ENCODE data around the gene TRUB1. TPM values are rescaled to one million over a fixed set of nuclear protein-coding genes. Genes with fewer than 3 reads are reported as not detected.

The TRUB1 gene
- total RNA-seq, 1 donor from 2014 or later, result 18.7 TPM

- no peak for TF ChIP-seq CTCF (IDR thresholded peaks at IDR 0.05)
- Mint-ChIP-seq H3K9me3 (ENCODE audit: low read depth) (no peaks in the 10 kb centered on the region), H3K4me1 (ENCODE audit: low read depth) (peaks cover 28% of the 10 kb centered on the region), H3K27me3 (ENCODE audit: low read depth) (no peaks in the 10 kb centered on the region), H3K36me3 (ENCODE audit: low read depth) (no peaks in the 10 kb centered on the region), H3K27ac (ENCODE audit: unreplicated experiment) (no peak overlapping the region), H3K4me3 (ENCODE audit: unreplicated experiment) (no peak overlapping the region)
- no peak for DNase-seq (ENCODE audit: low spot score)
Measured at GRCh38 chr10:115004236-115004862, 66.4 kb downstream of the TRUB1 start.

GRCh38 chr10:115005771-115006170 is 67.8 kb downstream of the TRUB1 start:
- H3K27ac Mint-ChIP-seq (ENCODE audit: unreplicated experiment), result no peak overlapping the region
- TF ChIP-seq CTCF (IDR thresholded peaks at IDR 0.05), result no peak

GRCh38 chr10:115018185-115018931 is 80.4 kb downstream of the TRUB1 start:
- Mint-ChIP-seq H3K36me3 (ENCODE audit: low read depth) (no peaks in the 10 kb centered on the region), H3K27ac (ENCODE audit: unreplicated experiment) (no peak overlapping the region), H3K9me3 (ENCODE audit: low read depth) (no peaks in the 10 kb centered on the region), H3K27me3 (ENCODE audit: low read depth) (no peaks in the 10 kb centered on the region), H3K4me1 (ENCODE audit: low read depth) (no peaks in the 10 kb centered on the region), H3K4me3 (ENCODE audit: unreplicated experiment) (no peak overlapping the region)
- no peak for DNase-seq (ENCODE audit: low spot score)
- TF ChIP-seq CTCF (IDR thresholded peaks at IDR 0.05), result no peak

More at GRCh38 chr10:115005771-115006170, 67.8 kb downstream of the TRUB1 start:
- Mint-ChIP-seq H3K9me3 (ENCODE audit: low read depth) (no peaks in the 10 kb centered on the region), H3K27me3 (ENCODE audit: low read depth) (no peaks in the 10 kb centered on the region), H3K4me1 (ENCODE audit: low read depth) (peaks cover 22% of the 10 kb centered on the region), H3K4me3 (ENCODE audit: unreplicated experiment) (no peak overlapping the region), H3K36me3 (ENCODE audit: low read depth) (no peaks in the 10 kb centered on the region)
- no peak for DNase-seq (ENCODE audit: low spot score)

GRCh38 chr10:115020449-115020848 is 82.5 kb downstream of the TRUB1 start:
- no peaks in the 10 kb centered on the region for H3K9me3 Mint-ChIP-seq (ENCODE audit: low read depth)
- H3K27ac Mint-ChIP-seq (ENCODE audit: unreplicated experiment), result no peak overlapping the region
- no peaks in the 10 kb centered on the region for H3K27me3 Mint-ChIP-seq (ENCODE audit: low read depth)
- DNase-seq (ENCODE audit: low spot score), result no peak
- no peaks in the 10 kb centered on the region for H3K4me1 Mint-ChIP-seq (ENCODE audit: low read depth)
- TF ChIP-seq CTCF (IDR thresholded peaks at IDR 0.05), result no peak
- no peak overlapping the region for H3K4me3 Mint-ChIP-seq (ENCODE audit: unreplicated experiment)
- H3K36me3 Mint-ChIP-seq (ENCODE audit: low read depth), result no peaks in the 10 kb centered on the region

- H3K36me3 Mint-ChIP-seq (ENCODE audit: low read depth), result no peaks in the 10 kb centered on the region
- H3K27me3 Mint-ChIP-seq (ENCODE audit: low read depth), result no peaks in the 10 kb centered on the region
- no peaks in the 10 kb centered on the region for H3K9me3 Mint-ChIP-seq (ENCODE audit: low read depth)
- no peak for DNase-seq (ENCODE audit: low spot score)
- no peak overlapping the region for H3K4me3 Mint-ChIP-seq (ENCODE audit: unreplicated experiment)
- no peak overlapping the region for H3K27ac Mint-ChIP-seq (ENCODE audit: unreplicated experiment)
- H3K4me1 Mint-ChIP-seq (ENCODE audit: low read depth), result peaks cover 3% of the 10 kb centered on the region
- TF ChIP-seq CTCF (IDR thresholded peaks at IDR 0.05), result no peak
Measured at GRCh38 chr10:115022733-115023132, 84.7 kb downstream of the TRUB1 start.

Data from chondrocyte (in vitro differentiated cells).